SKM-1 treated with dmso at 0.1 percent for 144 hours (cell line): ENCODE data around the gene IFT52.
"Not testable (repeated sequence)": the region's sequence is repeated elsewhere in the genome, so short reads cannot be mapped to it uniquely, and the experiment has no call there.

Source experiments
- DNase-seq: peaks from one replicate; lab custom pipeline; 2025; ENCODE audit not compliant: unreplicated experiment; lab: John Stamatoyannopoulos, UW

Gene IFT52

GRCh38 chr20:43567477-43567876, 23.3 kb upstream of the IFT52 start:
- DNase-seq, result no peak

- DNase-seq, result no peak
Observed at GRCh38 chr20:43568706-43569105, 22.0 kb upstream of the IFT52 start.

- DNase-seq, result no peak
Observed at GRCh38 chr20:43569282-43569681, 21.5 kb upstream of the IFT52 start.

- DNase-seq, result no peak
Observed at GRCh38 chr20:43570496-43570895, 20.2 kb upstream of the IFT52 start.

GRCh38 chr20:43571310-43571709, 19.4 kb upstream of the IFT52 start:
- no peak for DNase-seq

DNA sequence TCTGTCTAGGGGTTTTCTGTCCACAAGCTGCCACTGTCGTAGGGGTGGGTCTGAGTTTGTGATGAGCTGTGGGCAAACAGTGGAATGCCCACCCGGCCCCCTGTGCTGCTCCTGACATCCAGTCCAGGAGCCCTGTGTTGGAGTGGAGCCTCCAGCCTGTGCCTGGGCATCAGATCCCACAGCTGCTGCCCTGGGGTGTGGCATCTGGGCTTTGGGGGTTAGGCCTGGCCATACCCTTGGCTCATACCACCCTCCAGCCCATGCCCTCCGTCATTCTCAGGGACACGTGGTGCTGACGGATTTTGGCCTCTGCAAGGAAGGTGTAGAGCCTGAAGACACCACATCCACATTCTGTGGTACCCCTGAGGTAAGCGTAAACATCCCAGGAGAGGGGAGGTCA, 19.0 kb upstream of the IFT52 start:
- DNase-seq, result no peak

DNA sequence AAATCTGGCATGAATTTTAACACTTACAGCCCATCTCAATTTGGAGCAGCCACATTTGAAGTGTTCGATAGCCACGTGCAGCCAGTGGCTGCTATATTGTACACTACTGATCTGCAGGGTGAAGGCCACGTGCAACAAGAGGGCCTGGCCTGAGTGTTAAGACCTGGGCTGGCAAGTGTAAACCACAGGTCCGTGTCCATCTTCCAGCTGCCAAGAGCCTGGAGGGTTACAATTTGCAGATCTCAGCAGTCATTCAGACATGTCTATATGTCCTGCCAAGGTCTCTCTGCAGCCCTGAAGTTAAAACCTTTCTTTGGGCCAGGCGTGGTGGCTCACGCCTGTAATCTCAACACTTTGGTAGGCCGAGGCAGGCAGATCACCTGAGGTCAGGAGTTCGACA, 17.8 kb upstream of the IFT52 start:
- DNase-seq, result no peak

GRCh38 chr20:43576108-43576507, 14.6 kb upstream of the IFT52 start:
- no peak for DNase-seq

DNA sequence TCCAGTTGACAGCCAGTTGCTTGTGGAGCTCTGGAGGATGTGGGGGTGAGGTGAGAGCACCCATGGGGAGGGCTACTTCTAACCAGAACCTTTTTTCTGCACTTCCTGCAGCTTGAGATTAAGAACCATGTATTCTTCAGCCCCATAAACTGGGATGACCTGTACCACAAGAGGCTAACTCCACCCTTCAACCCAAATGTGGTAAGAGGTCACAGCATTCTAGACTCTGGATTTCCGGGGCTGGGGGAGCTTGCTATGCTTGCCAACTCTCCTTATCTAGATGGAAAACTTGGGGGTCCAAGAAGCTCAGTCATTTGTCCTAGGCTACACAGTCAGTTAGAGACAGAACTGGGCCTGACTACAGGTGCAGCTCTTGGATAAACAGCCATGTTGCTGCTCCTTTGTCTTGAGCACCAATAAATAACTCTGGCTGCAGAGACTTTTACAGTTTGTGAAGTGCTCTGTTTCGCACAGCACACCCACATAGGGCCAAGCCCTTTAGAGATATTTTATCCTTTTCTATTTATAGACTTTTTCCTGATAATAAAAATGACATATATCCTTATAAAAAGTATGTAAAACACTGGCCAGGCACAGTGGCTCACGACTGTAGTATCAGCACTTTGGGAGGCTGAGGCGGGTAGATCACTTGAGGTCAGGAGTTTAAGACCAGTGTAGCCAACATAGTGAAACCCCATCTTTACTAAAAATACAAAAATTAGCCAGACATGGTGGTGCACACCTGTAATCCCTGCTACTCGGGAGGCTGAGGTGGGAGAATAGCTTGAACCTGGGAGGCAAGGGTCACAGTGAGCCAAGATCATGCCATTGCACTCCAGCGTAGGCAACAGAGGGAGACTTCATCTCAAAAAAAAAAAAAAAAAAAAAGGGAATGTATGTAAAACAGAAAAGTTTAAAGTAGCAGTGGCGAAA, 10.6 kb upstream of the IFT52 start:
- DNase-seq, result peak; percentile 31

DNA sequence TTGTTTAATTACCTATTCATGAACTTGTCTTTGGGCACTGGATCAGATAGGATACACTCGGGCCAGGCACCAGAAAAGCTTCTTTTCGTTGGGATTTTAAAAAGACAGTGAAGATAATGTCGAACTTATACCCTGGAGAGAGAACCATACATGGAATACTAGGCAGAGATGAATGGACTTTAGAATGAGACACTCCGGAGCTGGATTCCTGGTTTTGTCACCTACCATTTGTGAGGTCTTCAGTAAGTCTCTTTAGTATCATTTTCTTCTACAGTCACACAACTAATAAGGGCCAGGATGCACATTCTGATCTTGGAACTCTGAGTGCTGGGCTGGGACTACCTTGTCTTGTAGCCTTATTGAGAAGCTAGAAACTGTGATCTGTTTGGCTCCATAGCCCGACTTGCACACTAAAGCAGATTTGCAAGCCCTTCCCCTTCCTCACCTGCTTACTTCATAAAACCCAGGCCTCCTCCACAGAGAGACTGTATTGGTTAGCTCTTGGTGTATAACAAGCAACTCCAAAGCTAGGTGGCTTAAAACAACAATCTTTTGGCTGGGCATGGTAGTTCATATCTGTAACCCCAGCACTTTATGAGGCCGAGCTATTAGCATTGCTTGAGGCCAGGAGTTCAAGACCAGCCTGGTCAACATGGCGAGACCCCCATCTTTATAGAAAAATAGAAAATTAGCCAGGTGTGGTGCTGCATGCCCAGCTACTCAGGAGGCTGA, 7.4 kb upstream of the IFT52 start:
- no peak for DNase-seq

- peak; percentile 93 for DNase-seq
Observed at GRCh38 chr20:43583982-43584432, 6.7 kb upstream of the IFT52 start.

DNA sequence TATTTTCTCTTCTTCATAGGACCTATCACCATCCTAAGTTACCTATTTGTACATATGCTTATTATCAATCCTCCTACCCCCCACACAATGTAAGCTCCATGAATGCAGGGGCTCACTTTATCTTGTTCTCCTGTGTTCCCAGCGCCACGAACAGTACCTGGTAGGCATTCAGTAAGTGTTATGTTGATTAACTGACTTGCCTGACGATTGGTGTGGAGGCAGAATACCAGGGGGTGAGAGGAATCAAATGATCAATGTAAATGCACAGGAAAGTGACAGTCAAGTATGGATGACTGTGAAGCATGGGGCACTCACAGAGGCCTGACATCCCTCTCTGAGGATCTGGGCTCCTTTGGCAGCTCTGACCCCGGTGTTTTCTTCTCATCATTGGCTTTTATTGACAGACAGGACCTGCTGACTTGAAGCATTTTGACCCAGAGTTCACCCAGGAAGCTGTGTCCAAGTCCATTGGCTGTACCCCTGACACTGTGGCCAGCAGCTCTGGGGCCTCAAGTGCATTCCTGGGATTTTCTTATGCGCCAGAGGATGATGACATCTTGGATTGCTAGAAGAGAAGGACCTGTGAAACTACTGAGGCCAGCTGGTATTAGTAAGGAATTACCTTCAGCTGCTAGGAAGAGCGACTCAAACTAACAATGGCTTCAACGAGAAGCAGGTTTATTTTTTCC, 6.1 kb upstream of the IFT52 start:
- no peak for DNase-seq

DNA sequence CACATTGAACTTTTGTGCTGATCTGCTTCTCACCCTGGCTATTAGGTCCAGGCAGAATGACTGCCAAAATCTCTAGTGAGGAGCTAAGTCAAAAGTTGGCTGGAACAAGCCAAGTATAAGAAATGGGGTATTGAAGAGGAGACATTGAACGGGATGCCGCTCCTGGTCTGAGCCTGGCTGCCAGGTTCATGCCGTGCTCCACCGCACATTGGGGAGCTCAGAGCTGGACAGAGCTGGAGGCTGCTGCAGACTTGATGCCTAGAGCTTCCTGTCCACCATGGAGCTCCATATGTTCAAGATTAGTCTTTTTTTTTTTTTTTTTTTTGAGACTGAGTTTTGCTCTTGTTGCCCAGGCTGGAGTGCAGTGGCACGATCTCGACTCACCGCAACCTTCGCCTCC, 4.1 kb upstream of the IFT52 start:
- DNase-seq, result no peak

DNA sequence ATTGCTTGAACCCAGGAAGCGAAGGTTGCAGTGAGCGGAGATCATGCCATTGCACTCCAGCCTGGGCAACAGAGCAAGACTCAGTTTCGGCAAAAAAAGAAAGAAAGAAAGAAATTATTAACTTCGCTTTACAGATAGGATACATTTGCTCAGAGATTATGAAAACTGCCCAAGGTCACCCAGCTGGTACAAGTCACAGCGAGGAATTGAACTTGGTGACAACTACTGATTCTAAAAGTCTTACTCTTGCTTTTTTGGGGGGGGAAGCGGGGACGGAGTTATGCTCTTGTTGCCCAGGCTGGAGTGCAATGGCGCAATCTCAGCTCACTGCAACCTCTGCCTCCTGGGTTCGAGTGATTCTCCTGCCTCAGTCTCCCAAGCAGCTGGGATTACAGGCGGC, 2.2 kb upstream of the IFT52 start:
- not testable (repeated sequence) for DNase-seq

DNA sequence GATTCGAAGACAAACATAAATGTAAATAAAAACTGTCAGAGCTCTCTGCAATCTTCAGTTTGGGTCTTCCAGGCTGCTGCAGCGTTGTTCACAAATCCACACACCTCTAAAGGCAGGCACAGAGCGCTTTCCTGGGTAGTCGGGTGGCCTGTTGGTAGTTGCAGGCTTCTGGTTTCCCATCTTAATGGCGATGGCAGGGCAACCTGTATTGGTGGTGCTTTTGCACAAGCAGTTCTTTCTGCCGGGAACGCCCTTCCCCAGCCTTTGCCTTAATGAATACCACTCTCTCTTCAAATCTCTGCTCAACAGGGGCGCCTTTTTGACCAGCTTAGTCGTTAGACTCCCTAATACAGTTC, 723 bp upstream of the IFT52 start:
- no peak for DNase-seq

- DNase-seq, result not testable (repeated sequence)
Observed at GRCh38 chr20:43601960-43602359, 11.2 kb downstream of the IFT52 start.

- DNase-seq, result no peak
Observed at GRCh38 chr20:43603124-43603523, 12.4 kb downstream of the IFT52 start.

DNA sequence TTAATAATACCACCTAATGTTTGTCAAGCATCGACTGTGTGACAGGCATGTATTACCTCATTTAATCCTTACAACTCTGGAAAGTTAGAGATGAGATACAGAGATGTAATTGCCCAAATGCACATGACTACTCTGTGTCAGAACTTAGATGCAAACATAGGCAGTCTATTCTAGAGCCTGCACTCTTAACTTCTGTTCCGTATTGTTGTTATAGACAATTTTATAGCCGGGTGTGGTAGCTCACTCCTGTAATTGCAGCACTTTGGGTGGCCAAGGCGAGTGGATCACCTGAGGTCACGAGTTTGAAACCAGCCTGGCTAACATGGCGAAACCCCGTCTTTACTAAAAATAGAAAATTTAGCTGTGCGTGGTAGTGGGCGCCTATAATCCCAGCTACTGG, 15.0 kb downstream of the IFT52 start:
- no peak for DNase-seq

GRCh38 chr20:43607278-43607677, 16.5 kb downstream of the IFT52 start:
- not testable (repeated sequence) for DNase-seq

DNA sequence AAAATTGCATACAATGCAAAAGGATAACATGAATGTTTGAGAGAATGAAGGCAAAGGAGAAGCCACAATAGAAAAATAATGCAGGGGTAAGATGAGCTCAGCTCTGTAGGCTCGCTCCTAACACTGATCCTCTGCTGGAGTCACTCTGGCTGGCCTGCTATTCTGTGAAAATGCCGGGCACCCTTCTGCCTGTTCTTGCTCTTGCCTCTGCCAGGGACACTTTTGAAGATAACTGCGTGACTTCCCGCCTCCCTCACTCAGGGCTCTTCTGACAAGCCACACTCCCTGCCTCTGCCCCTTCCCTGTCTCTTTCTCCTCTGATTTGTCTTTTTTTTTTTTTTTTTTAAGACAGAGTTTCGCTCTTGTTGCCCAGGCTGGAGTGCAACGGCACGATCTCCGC, 40.9 kb downstream of the IFT52 start:
- DNase-seq, result no peak

GRCh38 chr20:43636429-43636828, 45.7 kb downstream of the IFT52 start:
- no peak for DNase-seq

GRCh38 chr20:43642548-43642947, 51.8 kb downstream of the IFT52 start:
- DNase-seq, result no peak
